GM18867 (cell line): ENCODE measurements around the gene S100A6.

Experiments
- ATAC-seq: cut with Tn5 transposase; IDR thresholded peaks from one replicate; pipeline ENCODE4 v1.9.1; 2021; ENCODE audit warnings: mild to moderate bottlenecking, moderate library complexity; ENCODE audit not compliant: unreplicated experiment

The S100A6 gene

DNA sequence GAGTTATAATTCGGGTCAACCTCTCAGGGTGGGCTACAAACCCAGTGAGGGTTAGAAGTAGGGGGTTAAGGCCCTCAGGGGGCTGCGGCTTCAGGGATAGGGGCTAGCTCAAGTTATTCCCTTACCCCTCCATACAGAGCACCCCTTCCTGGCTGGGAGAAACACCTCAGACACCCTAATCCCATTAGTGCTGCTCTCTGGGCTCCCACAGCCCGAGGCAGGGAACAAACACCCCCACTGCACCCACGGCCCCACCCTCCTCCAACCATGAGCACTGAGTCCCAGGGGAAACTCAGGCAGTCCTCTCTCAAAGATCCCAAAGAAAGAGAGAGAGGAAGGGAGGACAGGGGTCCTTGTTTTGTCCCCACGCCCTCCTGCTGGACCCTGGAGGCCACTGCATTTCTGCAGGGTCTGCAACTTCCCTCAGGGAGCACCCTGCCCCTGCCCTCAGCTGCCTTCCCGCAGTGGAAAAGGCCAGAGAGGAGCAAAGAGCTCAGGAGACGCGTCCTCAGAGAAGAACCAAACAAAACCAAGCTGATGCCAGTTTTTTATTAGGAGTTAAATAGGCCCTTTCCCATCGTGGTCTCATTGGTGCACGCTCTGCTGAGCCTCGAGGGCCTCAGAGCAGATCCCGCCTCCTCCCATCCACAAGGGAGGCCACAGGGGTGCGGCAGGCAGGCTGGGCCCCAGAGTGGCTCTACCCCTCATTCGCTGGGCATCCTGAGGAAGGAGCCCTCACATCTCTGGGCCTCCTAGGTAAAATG, 11.2 kb upstream of the S100A6 start:
- no peak for ATAC-seq

DNA sequence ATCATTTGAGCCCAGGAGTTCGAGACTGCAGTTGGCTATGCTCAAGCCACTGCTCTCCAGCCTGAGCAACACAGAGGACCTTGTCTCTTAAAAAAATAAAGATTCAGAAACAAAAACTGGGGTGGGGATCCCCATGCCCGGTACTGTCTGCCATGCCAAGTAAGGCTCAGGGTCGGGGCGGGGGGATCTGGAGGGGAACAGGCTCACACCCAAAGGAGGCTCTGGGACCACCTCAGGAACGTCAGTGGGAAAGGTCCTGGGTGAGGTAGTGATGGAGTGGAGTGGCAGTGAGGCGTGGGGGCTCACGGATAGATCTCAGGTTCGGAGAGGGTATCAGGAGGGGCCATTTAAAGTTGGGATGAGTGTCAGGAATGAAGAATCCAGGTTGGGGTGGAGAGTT, 10.6 kb upstream of the S100A6 start:
- no peak for ATAC-seq

DNA sequence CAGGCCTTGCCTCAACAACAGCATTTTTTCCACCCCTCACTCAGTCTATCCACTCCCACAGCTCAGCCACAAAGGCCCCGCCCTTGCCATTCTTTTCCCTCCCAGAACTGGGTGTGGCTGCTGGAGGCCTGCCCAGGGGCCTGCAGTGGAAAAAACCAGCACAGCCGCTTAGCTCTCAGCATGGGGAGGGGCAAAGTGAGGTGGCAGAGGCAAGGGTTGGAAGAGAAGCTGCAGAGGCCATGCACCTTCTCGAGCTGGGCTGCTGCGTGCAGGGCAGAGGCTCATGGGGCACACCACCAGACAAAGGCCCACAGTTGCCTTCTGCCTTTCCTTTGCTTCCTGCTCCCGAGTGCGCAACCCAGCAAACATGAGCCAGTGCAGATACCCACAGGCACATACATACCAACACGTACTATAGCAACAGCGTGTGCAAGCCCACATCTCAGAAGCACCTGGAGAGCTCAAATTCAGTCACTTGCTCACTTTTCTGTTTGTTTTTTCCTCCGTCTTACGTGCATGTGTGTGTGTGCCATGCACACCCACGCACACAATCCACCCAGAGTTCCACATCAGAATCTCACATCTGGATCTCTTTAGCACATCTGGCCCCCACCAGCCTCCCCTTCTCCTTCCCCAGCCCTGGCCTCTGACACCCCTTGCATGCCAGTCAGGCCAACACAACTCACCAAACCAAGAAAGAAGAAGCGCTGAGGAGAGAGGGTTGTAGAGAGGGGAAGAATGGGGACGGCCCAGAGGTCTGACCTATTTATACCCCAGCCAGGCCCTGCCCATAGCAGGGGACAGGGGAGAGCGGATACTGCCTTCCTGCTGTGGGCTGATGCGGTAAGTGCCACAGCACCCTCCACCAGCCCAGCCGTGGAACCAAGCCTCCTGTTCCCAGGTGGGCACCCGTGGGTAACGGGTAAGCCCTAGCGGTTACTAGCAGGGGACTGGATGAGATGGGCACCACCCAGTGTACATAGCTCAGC, 9.6 kb upstream of the S100A6 start, which contains the start of gene S100A4:
S100A4 (minus strand) TSS at position 740 of the 989 bp plus-strand sequence. CDS start 1,012 bp downstream, outside the sequence.
- ATAC-seq, result peak; percentile 38

DNA sequence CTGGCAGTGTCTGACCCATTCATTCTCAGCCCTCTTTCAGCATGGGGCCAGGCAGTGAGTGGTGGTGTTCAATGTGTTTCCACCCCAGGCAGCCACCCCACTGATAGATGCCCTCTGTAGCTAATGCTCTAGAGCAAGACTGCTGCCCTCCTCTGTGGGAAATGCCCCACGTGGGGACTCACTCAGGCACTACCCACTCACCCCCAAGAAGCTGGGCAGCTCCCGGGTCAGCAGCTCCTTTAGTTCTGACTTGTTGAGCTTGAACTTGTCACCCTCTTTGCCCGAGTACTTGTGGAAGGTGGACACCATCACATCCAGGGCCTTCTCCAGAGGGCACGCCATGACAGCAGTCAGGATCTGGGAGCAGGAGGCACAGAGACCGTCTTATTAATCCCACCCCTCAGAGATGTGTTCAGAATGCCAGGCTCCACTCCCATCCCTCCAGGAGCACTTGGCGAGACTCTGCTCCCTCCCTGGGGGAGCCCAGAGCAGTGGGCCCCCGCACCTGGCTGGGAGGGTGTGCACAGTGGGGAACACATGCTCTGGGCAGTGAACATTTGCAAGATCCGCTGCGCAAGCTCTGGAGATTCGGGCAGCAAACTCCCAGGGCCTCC, 8.8 kb upstream of the S100A6 start:
- no peak for ATAC-seq

DNA sequence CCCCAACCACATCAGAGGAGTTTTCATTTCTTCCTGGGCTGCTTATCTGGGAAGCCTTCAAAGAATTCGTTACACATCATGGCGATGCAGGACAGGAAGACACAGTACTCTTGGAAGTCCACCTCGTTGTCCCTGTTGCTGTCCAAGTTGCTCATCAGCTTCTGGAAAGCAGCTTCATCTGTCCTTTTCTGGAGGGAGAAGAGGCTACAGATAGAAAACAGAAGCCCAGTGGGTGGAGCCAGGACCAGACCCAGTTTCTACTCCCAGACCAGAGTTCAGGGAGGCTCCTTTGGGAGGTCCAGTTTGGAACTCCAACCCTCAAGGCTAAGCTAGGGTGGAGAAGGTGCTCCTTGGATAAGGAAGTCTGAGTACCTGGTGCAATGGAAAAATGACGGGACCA, 7.9 kb upstream of the S100A6 start:
- ATAC-seq, result no peak

DNA sequence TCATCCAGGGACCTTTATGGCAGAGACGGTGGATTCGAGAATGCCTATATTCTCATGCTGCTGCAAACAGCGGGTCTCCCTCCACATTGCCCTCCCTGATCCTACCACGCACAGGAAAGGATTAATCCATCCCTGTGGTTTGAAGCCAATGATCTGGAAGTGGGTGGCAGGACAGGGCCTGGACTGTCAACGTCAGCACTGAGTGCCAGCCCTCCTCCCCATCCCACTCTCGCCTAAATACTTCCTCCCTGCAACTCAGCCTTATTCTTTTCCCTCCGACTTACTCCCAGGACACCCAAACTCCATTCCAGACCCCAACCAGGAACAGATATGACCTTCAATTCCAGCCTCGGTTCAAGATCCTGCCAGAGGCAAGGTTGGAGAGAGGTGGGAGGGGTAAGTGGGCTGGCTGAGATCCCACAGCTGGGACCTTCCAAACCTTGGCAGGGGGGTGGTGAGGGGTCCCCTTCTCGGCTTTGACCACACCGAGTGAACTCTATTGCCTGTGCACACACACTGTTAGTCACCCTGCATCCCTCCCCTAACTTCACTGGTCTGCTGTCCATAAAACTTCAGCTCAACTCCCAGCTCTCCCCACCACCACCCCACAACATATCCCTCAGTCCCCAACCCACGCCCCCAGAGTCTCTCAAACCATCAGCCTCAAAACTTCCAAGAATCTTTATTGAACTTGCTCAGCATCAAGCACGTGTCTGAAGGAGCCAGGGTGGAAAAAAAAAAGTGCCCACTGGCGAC, 7.3 kb upstream of the S100A6 start:
- no peak for ATAC-seq

DNA sequence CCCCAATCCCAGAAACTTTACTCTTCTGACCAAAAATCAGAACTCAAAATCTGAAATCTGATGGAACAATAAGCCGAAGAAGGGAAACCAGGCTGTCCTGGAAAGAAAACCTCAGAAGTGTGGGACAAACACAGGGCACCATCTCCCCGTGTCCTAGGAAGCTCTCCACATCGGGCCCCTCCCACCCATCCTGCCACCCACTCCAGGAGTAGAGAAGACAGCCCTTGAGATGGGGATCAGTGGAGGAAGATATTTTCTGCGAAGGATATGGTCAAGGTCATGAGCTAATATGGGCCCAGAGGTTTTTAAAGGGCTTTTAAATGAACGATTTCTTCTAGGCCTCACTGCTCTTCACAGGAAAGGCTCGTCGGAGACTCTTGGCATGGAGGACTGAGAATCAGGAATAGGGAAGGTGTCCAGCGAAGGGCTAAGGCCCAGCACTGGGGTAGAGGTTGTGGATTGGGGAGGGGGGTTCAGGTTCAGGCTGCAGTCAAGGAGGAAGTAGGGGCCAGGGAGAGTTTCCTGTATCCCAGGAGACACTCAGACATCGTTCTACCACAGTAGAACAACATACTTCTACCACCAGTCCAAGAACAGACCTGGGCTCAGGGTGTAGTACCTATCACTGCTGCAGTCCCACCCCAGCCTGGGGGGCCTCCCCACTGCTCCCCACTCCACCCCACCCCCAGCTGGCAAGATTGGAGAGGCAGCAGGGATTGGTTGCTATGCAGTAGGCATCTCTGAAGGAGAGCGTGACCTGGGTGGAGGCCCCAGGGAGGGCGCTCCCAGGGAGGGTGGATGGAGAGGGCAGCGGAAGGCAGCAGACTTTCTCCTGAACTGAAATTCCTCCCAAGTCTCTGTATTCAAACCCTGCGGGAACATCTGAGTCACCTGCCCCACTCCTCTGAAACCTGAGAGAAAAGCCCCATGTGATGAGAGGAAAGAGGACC, 6.1 kb upstream of the S100A6 start:
- ATAC-seq, result no peak

DNA sequence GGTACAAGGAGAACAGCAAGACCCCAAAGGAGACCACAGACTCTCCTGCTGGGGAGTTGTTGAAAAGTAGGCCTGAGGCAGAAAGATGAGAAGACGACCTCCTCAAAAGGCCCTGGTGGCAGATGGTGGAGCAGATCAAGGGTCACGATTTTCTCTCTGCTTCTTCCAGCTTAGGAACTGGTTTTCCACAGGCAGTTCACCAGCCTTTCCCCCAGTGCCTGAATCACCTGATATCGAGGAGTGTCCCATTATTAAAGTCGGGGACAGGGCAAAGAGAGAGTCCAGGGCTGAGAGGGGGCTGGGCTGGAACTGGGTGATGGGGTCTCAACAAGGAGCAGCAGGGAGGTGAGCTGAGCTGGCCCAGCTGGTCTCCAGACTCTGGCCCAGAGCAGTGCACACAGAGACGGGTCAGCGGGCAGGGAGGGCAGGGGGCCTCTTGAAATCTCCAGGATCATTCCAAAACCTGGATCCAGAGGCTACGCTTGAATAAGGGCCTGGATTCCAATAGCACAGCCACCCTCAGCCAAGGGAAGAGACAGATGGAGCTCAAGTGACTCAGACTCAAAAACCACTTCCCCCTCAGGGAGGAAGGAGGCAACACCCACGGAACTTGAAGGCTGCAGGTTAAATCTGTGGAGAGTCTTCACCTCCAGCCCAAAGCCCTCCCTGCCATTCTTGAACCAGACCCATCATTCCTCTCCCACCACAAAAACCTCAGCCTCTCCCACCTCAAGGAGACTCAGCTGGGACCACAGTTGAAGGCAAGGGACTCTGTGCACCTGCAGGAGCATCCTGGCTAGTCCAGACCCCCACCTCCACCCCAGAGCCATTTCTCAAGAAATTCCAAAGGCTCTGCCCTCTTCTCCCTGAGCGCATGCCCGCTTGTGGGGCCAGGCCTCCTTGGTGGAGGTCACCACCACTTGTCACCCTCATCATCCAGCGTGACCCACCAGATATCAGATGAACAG, 4.9 kb upstream of the S100A6 start, which contains the start of gene S100A5:
S100A5 (minus strand) TSS at position 541 of the 968 bp plus-strand sequence. CDS start 743 bp downstream, outside the sequence.
- ATAC-seq, result no peak

DNA sequence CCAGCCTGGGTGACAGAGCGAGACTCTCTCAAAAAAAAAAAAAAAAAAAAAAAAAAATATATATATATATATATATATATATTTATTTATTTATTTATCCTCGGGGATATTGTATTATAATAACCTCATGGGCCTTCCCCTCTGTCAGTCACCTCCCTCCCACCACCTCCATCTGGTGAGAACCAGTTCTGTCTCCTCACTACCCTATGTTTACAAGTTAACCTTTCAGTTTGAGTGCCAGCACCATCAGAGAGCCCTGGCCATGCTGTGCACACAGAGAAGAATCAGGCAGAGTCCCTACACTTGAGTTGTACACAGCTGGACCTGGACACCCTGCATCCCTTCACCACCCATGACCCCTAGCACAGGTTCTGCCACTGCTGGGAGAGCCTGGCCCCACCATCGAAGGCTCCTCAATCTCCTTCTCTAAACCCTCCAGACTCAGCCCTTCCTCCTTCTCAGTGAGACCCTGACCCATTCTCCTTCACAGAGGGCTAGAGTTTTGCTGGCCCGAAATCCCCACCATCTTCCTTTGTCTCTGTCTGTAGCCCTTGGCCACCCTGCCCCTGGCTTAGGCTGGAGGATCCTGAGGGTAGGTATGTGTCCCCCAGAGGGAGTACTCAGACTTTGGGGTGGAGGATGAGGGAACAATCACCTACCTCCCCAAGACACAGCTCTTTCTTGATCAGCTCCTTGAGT, 3.8 kb upstream of the S100A6 start:
- no peak for ATAC-seq

DNA sequence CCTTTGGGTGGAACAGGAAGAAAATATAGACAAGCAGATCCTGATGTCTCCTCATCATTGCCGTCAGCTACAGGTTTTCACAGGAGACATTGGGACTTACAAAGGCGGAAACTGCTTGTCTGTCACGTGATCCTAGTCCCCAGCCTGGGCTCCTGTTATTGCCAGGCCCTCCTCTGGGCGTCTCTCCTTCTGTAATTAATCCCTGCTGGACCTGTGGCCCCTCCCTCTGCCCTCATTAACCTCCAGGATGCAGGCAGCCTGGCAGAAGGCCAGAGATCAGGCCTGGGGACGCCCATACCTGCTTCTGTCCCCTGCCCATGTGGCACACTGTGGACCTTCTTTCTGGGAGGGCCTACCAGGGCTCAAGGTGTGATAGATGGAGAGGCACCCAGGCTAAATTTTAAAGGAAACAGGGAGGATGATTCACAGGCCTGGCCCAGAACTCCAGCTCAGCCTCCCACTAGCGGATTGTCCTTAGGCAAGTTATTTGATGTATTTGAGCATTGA, 2.6 kb upstream of the S100A6 start:
- ATAC-seq, result no peak

DNA sequence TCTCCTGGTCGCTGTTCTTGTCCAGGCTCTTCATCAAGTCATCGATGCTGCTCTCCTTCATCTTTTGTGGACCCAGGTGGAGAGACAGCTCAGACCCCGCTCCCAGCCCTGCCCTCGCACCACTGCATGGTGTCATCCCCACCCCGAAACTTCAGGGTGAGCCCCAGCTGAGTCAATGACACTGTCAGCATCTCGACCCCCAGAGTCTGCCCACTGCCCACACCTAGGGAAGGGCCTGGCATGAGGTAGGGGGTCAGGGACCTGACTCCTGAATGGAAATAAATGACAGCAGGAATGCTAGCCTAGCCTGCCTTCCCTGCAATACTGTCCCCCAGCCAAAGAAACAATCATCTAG, 1.6 kb upstream of the S100A6 start:
- ATAC-seq, result no peak

DNA sequence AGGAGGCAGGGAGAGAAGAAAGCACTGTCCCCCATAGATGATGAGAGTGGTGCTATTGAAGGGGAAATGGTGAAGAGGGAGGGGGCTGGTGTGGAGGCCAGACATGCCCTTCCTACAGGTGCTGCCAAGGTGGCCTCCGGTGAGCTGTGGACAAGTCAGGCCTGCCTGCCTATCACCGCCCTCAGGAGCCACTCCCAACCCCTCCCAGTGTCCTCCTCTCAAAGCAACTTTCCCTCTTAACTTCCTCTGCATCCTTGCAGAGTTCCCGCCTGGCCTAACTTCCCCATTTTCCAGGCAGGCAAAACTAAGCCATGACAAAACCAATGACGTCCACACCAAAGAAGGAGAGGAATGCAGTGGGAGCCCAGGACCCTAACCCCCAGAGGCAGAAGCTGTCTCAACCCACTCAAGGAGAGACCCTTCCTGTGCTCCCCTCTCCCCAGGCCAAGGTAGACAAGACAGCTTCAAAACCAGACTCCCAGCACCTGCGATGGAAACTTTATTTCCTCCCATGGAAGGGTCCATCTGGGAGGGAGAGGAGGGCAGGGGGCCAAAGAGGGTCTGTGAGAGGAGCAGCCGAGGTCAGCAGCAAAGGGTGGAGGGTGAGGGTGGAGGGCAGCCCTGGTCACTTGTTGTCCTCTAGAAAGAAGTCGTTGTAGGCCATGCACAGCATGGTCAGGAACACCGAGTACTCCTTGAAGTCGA, 1.0 kb upstream of the S100A6 start:
- ATAC-seq, result no peak

DNA sequence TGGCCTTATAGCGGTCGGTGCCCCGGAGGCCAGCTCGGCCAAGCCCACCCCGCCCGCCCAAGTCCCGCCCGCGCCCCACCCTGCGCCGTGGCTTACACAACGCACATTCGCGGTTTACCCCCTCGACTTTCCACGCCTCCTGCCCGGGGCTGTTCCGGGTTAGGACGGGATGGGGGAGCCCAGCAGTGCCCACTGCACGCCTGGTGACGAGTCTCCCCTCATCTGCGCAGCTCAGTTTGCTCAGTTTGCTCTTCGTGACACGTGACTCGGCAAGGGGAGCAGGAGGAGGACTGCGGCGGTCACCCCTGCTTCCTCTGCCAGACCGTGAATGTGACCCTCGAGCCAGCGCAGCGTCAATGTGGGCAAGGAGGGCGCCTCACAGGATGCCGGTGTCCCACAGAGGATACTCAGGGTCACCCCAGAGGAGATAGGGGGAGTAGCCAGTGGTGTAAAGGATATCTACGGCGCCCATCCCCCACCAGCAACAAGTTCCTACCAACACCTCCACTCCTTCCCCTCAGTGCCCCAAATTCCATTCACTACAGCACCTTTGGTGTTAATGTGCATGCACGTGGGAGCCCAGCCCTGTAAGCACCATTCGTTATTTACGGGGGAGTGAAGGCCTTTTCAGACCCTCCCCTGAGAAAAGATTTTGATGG, 350 bp upstream of the S100A6 start:
- ATAC-seq, result peak; percentile 63

DNA sequence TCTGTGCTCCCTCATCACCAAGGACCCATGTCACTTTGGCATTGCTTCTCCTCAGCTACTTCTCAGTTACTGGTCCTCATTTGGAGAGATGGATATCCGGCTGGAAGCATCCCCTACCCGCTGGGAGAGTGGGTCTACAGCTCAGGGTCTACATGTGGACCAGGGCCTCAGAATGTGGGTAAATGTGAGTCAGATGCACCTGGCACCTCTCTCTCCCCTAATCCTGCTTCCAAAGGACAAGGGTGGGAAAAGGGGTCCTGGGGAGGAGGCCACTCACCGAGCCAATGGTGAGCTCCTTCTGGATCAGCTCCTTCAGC, 908 bp downstream of the S100A6 start:
- no peak for ATAC-seq

DNA sequence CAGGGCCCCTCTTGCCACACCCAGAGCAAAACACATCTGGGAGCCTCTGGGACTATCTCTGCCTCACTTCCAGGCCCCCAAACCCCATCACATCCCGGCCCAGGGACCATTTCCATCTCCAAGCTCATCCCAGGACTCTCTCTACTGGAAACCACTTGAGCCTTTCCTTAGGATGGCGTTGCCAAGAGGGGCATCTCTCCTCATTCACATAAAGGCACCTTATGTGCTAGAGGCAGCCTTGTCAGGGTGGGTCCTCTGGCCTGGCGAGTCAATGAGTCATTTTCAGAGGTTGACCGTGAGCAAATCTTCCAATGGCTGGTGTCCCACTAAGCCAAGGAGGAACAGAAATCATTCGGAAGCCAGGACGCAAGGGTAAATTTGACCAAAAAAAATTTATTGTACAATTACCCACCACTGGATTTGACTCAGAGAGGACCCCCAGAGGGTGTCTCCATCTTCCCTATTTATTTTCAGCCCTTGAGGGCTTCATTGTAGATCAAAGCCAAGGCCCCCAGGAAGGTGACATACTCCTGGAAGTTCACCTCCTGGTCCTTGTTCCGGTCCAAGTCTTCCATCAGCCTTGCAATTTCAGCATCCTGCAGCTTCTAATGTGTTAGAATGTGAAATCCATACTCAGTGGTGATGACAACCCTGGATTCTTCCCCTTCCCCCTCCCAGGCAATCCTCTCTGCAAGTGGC, 1.4 kb downstream of the S100A6 start:
- ATAC-seq, result no peak

DNA sequence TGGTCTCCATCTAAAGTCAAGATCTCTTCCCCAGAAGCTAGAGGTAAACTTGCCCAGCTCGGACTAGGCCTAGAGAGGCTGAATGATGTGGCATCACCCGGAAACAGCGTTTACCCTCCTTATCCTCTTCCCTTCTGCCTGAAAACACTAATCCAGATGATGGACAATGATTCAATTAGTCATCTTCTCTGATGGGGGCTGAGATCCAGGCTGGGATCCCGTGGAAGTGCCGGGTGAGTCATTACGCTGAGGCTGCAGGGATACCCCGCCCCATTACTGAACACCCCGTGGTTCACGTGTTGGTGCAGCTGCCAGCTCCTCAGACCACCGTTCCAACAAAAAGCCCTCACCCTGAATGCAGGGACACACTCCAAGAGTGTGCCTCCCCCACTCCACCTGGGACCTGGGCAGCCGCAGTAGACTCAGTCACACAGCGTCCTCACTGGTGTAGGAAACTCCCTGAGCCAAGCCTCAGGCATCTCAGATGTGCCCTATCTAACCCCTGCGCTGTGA, 2.0 kb downstream of the S100A6 start:
- no peak for ATAC-seq
